SK-N-MC (cell line): ENCODE results near the gene CD300A.

ENCODE experiments used
- EZH2 ChIP-seq: fragments of 200-600 bp; sonication (generic); IDR thresholded peaks from one replicate; pipeline ENCODE4 v1.6.1; 2017; ENCODE audit warnings: antibody characterized with exemption
- POLR2AphosphoS5 ChIP-seq: IDR thresholded peaks from 2 replicates; pipeline ENCODE4 v1.6.1; 2012; ENCODE audit warnings: mild to moderate bottlenecking, low read depth, low read length, borderline replicate concordance

DNA sequence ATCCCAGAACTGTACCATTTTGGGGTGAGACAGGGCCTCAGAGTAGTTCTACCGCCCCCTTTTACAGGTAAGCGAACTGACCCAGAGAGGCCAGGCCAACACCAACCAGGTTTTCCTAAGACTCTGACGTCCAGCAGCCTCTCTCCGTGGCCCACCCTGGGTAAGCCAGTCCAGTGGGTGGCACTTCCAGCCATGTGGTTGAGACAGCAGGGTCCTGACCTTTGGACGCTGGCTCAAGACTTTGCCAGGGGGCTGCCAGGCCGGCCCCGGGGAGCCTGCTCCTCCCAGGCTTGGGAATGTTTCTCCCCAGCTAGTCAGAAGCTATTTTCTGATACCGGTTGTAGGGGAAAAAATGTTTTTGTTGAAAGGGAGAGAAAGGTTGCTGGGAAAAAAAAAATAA is 17.7 kb upstream of the CD300A start:
- TF ChIP-seq EZH2 (no peak), POLR2AphosphoS5 (no peak)
